Endodermal cell (in vitro differentiated cells): ENCODE data around the gene RPL32. TPM values are rescaled to one million over a fixed set of nuclear protein-coding genes. Genes with fewer than 3 reads are reported as not detected.

Experiments
- DNase-seq: peaks from one replicate; pipeline ENCODE4 v3.0.0-alpha.2; 2017
- H3K27ac ChIP-seq: 2 replicates; pipeline ENCODE4 v1.5.1; 2013; ENCODE audit warnings: mild to moderate bottlenecking, low read depth, low read length, moderate library complexity
- H3K27me3 ChIP-seq: 2 replicates; pipeline ENCODE4 v1.6.1; 2013; ENCODE audit warnings: mild to moderate bottlenecking, low read length, moderate library complexity; ENCODE audit not compliant: insufficient read depth, control insufficient read depth, poor library complexity, severe bottlenecking
- H3K36me3 ChIP-seq: 2 replicates; pipeline ENCODE4 v1.7.0; 2013; ENCODE audit warnings: mild to moderate bottlenecking, low read length, moderate library complexity; ENCODE audit not compliant: control insufficient read depth, insufficient read depth
- H3K4me1 ChIP-seq: one replicate; pipeline ENCODE4 v1.7.0; 2013; ENCODE audit warnings: low read length; ENCODE audit not compliant: control insufficient read depth, insufficient read depth
- H3K4me3 ChIP-seq: 2 replicates; pipeline ENCODE4 v1.5.1; 2013; ENCODE audit warnings: mild to moderate bottlenecking, low read length, moderate library complexity
- H3K9ac ChIP-seq: 2 replicates; pipeline ENCODE4 v1.6.1; 2013; ENCODE audit warnings: mild to moderate bottlenecking, low read length, moderate library complexity; ENCODE audit not compliant: poor library complexity, severe bottlenecking; ENCODE audit errors: extremely low read depth
- H3K9me3 ChIP-seq: 2 replicates; pipeline ENCODE4 v1.6.1; 2013; ENCODE audit warnings: mild to moderate bottlenecking, low read length, moderate library complexity; ENCODE audit not compliant: control insufficient read depth
- H3K27ac Mint-ChIP-seq: 2 replicates; pipeline ENCODE4 v1.8.0; 2020; ENCODE audit warnings: mixed read lengths
- H3K27me3 Mint-ChIP-seq: 2 replicates; pipeline ENCODE4 v1.8.0; 2021; ENCODE audit warnings: mild to moderate bottlenecking, mixed read lengths; ENCODE audit not compliant: insufficient read depth
- H3K36me3 Mint-ChIP-seq: 2 replicates; pipeline ENCODE4 v1.8.0; 2020; ENCODE audit warnings: low read depth, mixed read lengths
- H3K4me1 Mint-ChIP-seq: 2 replicates; pipeline ENCODE4 v1.8.0; 2020; ENCODE audit warnings: mixed read lengths
- H3K4me3 Mint-ChIP-seq: 2 replicates; pipeline ENCODE4 v1.8.0; 2020; ENCODE audit warnings: mild to moderate bottlenecking, moderate library complexity, mixed read lengths
- H3K9me3 Mint-ChIP-seq: 2 replicates; pipeline ENCODE4 v1.8.0; 2020; ENCODE audit warnings: mild to moderate bottlenecking, mixed read lengths
- CTCF ChIP-seq: fragments of 200-600 bp; sonication (generic); conservative IDR thresholded peaks from 2 replicates; pipeline ENCODE4 v1.5.0; 2021; ENCODE audit warnings: antibody characterized with exemption, mild to moderate bottlenecking
- WGBS, 2 experiments: methylation state at CpG; one replicate each; pipeline versions ENCODE4 v1.1.5 to v1.1.7; 2013; ENCODE audit warnings: missing lambda C conversion rate in 2 of 2, mixed read lengths in 1 of 2; ENCODE audit not compliant: insufficient coverage in 1 of 2, insufficient read length in 1 of 2; 5-methylcytosine and 5-hydroxymethylcytosine counted together
- total RNA-seq, 2 donors: library from RNA; stranded (reverse); fragmentation: NEBNext Ultra II Directional in 1 of 2; extraction: Animal tissue kit (Norgen Biotek cat#: 25700) in 1 of 2; gene quantifications; 2 replicates in 1 of 2; 3 replicates in 1 of 2; pipeline ENCODE4 v1.2.1, GENCODE V29; 2021

RPL32 gene
- total RNA-seq, 2 donors from 2014 or later = 1,362 to 1,580 TPM

- no peak for TF ChIP-seq CTCF
- Mint-ChIP-seq H3K4me3 (no peak overlapping the region), H3K4me1 (peaks cover 2% of the 10 kb centered on the region), H3K9me3 (peaks cover 8% of the 10 kb centered on the region), H3K27ac (no peak overlapping the region), H3K27me3 (peaks cover 43% of the 10 kb centered on the region), H3K36me3 (no peaks in the 10 kb centered on the region)
- DNase-seq = no peak
- Histone ChIP-seq H3K36me3 (no peaks in the 10 kb centered on the region), H3K27ac (no peak overlapping the region), H3K4me1 (no peaks in the 10 kb centered on the region), H3K4me3 (no peak overlapping the region), H3K27me3 (peaks cover 12% of the 10 kb centered on the region), H3K9ac (no peak overlapping the region), H3K9me3 (peaks cover 10% of the 10 kb centered on the region)
- WGBS, 2 experiments = 92 to 100% methylated on average over 3 to 4 of the region's 4 CpGs
Measured at GRCh38 chr3:12865271-12865670, 23.9 kb upstream of the RPL32 start.

DNA sequence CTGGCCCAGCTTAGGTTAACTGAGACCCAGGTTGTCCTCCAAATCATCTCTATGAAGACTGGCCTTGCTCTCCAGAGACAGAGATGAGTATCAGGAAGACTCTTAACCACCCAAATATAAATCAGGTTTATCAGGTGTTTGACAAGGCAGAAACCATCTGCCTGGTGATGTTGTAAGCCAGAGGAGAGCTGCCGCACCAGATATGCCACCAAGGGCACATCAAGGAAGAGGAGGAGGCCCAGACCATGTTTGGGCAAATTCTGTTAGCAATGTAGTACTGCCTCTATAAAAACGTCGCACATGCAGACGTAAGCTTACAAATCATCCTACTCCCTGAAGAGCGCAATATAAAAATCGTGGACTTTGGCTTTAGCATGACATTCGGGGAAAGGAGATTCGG lies 21.0 kb upstream of the RPL32 start:
- Histone ChIP-seq H3K27me3 (no peaks in the 10 kb centered on the region), H3K4me3 (no peak overlapping the region), H3K27ac (no peak overlapping the region), H3K9ac (no peak overlapping the region), H3K9me3 (peaks cover 10% of the 10 kb centered on the region), H3K36me3 (no peaks in the 10 kb centered on the region), H3K4me1 (no peaks in the 10 kb centered on the region)
- Mint-ChIP-seq H3K4me1 (no peaks in the 10 kb centered on the region), H3K4me3 (no peak overlapping the region), H3K36me3 (no peaks in the 10 kb centered on the region), H3K27me3 (peaks cover 25% of the 10 kb centered on the region), H3K27ac (no peak overlapping the region), H3K9me3 (peaks cover 8% of the 10 kb centered on the region)
- no peak for TF ChIP-seq CTCF
- no peak for DNase-seq
- 93 to 96% methylated on average over 8 of the region's 8 CpGs for WGBS, 2 experiments

DNA sequence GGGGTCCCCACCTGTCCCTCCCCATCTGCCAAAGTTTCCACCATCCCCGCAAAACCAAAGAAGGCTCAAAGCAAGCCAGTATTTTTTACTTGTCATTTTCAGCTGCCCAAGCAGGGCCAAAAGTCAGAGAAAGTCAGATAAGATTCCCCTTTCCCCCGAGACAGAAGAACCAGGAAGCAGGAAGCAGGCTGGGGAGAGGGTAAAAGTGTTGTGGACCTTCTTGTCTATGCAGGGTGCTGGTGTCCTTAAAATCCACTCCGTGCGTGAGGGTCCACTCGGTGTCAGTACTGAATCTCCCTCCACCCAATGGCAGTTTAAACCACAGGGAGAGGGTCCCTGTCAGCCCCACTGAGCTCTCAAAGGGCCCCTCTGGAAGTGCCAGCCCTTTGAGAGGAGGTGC lies 20.2 kb upstream of the RPL32 start:
- no peak overlapping the region for H3K9ac ChIP-seq
- no peak overlapping the region for H3K4me3 ChIP-seq
- Mint-ChIP-seq H3K9me3 (peaks cover 8% of the 10 kb centered on the region), H3K4me1 (no peaks in the 10 kb centered on the region), H3K27me3 (peaks cover 18% of the 10 kb centered on the region), H3K27ac (no peak overlapping the region), H3K36me3 (no peaks in the 10 kb centered on the region), H3K4me3 (no peak overlapping the region)
- WGBS, 2 experiments = 91 to 97% methylated on average over 3 to 5 of the region's 5 CpGs
- H3K27ac ChIP-seq = no peak overlapping the region
- no peak for TF ChIP-seq CTCF
- H3K4me1 ChIP-seq = no peaks in the 10 kb centered on the region
- H3K36me3 ChIP-seq = no peaks in the 10 kb centered on the region
- H3K27me3 ChIP-seq = no peaks in the 10 kb centered on the region
- DNase-seq = no peak
- peaks cover 10% of the 10 kb centered on the region for H3K9me3 ChIP-seq
